D341Med (cell line): Measurements from ENCODE around the gene FBXO42.

Experiments used
- DNase-seq: peaks from one replicate; pipeline ENCODE4 v3.0.0; 2012; ENCODE audit warnings: low spot score

FBXO42 gene

GRCh38 chr1:16324456-16324890, 27.8 kb downstream of the FBXO42 start:
- DNase-seq: no peak

GRCh38 chr1:16321176-16321867, 31.0 kb downstream of the FBXO42 start:
- DNase-seq: no peak

- DNase-seq: no peak
Observed at GRCh38 chr1:16318555-16318954, 33.7 kb downstream of the FBXO42 start.

DNA sequence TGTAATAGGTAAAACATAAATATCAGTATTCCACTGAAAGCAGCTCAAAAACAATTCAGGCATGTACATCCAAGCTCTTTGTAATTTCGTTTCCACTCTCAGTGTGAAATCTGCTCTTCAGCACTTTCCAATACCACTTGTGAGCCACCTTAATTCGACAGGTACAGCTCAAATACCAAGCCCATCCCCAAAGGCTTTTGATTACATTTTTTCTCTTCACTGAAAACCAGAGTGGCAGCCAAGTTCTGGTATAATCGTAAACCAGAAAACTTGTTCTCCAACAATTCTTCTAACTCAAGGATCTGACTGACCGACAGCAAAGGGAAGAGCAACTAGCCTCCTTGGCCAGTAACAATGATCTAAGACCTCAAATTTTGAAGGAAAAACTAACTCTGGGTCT, 36.8 kb downstream of the FBXO42 start:
- DNase-seq: no peak

DNA sequence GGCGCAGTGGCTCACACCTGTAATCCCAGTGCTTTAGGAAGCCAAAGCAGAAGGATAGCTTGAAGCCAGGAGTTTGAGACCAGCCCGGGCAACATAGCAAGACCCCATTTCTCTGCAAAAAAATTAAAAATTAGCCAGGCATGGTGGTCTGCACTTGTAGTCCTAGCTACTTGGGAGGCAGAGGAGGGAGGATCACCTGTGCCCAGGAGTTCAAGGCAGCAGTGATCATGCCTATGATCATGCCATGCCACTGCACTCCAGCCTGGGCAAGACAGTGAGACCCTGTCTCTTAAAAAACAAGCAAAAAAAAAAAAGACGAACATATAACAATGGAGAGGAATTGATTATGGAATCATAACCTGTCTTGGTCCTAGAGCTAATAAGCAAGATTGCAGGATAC, 45.1 kb downstream of the FBXO42 start:
- DNase-seq: no peak

- DNase-seq: no peak
Observed at GRCh38 chr1:16302709-16303627, 49.3 kb downstream of the FBXO42 start.

GRCh38 chr1:16300436-16300835, 51.8 kb downstream of the FBXO42 start:
- DNase-seq: no peak

DNA sequence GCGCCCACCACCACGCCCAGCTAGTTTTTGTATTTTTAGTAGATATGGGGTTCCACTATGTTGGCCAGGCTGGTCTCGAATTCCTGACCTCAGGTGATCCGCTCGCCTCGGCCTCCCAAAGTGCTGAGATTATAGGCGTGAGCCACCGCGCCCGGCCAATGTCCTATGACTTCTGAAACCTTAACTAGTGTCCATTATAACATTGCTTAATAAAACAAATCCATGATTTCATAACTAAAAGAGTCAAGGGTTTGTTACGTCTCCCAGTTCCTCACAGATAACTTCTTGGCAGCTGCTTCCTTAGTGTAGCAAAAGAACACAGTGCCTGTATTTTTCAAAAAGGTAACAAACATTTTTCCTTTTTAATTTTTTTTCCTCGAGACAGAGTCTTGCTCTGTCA, 53.6 kb downstream of the FBXO42 start:
- no peak for DNase-seq

GRCh38 chr1:16296643-16297042, 55.6 kb downstream of the FBXO42 start:
- DNase-seq: no peak

DNA sequence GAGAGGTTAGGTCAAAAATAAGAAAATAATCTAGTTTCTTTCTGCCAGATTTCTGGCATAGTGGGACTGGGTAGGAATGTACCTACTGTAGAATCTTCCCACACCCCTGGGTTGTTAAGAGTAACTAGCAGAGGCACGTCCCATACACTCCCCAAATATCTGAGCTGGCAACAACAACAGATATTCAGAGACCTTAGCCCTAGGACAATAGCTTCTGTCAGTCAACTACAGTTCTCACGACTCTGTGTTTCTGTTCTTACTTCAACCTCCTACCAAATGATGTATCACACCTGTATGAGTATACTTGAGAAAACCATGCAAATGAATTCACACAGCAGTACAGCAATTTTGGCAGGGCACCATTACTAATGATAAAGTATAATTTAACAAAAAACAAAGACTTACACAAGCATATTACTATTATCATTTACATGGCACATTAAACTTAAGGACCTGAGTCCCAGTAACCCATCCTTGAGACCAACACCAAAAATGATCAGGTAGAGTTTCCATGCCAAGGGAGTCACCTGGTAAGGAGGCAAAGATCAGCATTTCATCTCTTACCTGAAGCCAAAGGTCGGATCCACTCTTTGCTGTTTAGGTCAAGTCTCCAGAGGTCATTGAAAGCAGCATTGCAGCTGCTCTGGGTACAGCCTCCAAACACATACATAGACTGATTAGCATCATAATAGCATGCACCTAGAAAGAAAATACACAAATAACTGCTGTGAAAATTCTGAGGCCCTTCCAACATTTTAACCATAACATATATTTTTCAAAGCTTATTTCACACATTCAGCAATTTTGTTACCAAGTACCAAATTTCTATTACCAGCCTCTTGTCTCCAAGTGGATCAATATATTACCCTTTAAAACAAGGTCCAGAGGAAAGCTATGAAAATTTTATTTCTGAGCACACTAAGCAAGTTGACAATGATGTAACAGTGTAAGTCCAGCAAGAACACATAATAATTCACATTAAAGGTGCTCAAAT, 57.8 kb downstream of the FBXO42 start:
- no peak for DNase-seq

DNA sequence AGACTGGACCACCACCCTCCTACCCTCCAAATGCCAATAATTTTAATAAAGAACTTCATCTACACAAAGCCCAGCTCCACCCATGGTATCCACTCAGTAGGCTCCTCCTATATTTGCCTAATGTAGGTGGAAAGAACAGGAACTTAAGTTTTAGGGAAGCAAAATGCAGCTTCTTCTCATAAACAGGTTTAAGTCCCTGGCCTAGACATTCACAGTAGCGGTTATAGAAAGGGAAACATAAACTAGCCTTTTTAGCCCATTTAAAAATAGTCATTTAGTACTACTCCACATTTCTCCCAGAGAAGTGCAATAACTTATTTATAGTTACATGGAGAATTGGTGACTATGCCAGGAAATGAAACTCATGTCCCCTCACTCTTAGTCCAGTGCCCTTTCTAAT, 58.7 kb downstream of the FBXO42 start:
- DNase-seq: no peak

DNA sequence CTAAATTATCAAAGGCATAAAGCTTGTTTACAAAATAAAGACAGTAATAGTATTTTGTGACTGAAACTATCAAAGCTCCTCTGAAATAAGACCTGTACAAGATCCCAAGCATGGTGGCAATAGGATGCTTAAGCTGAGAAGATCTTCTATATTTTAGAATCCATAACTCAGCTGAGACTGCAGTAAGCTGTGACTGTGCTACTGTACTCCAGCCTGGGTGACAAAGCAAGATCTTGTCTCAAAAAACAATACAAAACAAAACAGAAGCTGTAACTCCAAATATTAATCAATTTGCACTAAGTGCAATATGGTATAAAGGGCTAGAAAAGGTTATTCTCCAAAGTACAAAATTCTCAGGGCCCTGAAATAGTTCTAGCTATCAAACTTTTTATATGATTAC, 59.5 kb downstream of the FBXO42 start:
- no peak for DNase-seq

DNA sequence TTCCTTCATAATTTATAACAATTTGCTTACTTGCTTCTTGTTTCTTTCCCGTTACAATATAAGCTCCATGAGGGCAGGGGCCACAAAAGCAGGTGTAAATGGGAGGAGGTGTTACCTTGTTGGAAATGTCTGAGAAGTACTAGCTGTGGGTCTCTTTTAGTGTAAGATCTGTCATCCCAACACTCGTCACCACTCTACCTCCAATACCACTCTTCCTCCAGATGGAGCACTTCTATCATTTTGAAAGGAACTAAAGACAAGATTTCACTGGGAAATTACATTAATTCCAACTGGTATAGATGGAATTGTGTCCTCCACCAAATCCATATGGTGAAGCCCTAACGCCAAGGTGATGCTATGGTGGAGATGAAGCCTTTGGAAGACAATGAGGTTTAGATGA, 62.3 kb downstream of the FBXO42 start:
- DNase-seq: no peak

- no peak for DNase-seq
Observed at GRCh38 chr1:16286122-16286521, 66.2 kb downstream of the FBXO42 start.

DNA sequence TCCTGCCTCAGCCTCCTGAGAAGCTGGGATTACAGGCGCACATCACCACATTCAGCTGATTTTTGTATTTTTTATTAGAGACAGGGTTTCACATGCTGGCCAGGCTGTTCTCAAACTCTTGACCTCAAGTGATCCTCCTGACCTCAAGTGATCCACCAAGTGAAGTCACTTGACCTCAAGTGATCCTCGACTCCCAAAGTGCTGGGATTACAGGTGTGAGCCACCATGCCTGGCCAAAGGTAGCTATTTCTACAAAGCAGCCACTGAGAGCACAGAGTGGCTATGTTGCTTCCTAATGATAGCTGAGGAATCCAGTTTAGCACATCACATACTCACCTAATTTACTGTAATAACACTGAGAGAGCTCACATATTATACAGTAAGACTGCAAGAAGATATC, 70.5 kb downstream of the FBXO42 start:
- DNase-seq: no peak

GRCh38 chr1:16279186-16279585, 73.1 kb downstream of the FBXO42 start:
- DNase-seq: no peak

- no peak for DNase-seq
Observed at GRCh38 chr1:16276302-16277030, 75.8 kb downstream of the FBXO42 start.

GRCh38 chr1:16275591-16275990, 76.7 kb downstream of the FBXO42 start:
- no peak for DNase-seq

GRCh38 chr1:16267690-16268180, 84.5 kb downstream of the FBXO42 start:
- no peak for DNase-seq

DNA sequence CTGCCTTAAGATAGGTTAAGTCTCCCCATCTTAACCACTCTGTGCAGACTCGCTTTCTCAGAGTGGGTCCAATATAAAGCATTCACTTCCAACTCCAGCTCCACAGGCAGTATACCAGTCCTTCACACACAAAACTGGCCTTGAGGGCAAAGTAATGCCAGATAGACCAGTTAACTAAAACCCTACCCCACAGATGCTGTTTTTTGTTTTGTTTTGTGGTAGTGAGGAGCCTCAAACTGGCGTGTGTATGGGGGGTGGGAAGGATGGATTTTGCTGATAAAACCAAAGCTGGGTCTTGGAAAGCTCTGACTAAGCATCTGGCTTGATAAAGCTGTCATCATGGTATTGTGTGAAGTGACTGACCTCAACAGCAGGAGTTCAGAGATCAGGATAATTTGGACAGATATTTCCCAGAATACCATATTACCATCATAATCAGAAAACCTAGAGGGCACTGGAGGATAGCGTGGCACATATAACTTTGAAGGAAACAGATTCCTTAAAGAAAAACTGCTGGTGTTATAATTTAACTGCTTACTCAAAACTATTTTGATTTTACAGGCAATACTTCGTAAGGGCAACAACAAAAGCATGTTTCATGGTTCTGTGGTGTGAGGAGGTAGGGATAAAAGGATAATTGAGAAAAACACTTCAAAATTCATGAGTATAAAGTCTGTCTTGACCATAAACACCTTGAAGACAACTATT, 85.7 kb downstream of the FBXO42 start:
- DNase-seq: no peak

DNA sequence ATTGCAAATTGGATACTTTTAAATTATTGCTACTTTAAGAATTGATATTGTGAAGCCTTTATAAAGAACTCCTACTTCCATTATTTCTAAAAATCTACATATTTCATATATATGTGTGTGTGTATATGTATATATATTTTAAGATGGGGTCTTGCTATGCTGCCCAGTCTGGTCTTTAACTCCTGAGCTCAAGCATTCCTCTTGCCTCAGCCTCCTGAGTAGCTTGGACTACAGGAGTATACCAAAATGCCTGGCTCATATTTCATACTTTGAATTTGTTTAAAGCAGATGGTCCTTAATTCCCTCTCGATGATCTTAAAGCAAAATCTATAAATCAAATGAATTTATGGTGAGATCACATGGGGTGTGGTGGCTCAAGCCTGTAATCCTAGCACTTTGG, 90.2 kb downstream of the FBXO42 start:
- no peak for DNase-seq
